Activated gamma-delta T cell (primary cell): ENCODE results near the gene FBXL5.

Experiments
- DNase-seq: peaks from one replicate; lab custom pipeline; 2025; lab: John Stamatoyannopoulos, UW

The FBXL5 gene

GRCh38 chr4:15677507-15677988 is 22.4 kb upstream of the FBXL5 start:
- DNase-seq = no peak

- no peak for DNase-seq
Measured at GRCh38 chr4:15676899-15677298, 21.7 kb upstream of the FBXL5 start.

GRCh38 chr4:15676039-15676438 is 20.9 kb upstream of the FBXL5 start:
- no peak for DNase-seq

- no peak for DNase-seq
Measured at GRCh38 chr4:15675356-15675755, 20.2 kb upstream of the FBXL5 start.

- no peak for DNase-seq
Measured at GRCh38 chr4:15674926-15675325, 19.8 kb upstream of the FBXL5 start.

GRCh38 chr4:15674046-15674445 is 18.9 kb upstream of the FBXL5 start:
- no peak for DNase-seq

GRCh38 chr4:15673337-15673736 is 18.2 kb upstream of the FBXL5 start:
- no peak for DNase-seq

- DNase-seq = no peak
Measured at GRCh38 chr4:15672101-15672500, 16.9 kb upstream of the FBXL5 start.

GRCh38 chr4:15670576-15670975 is 15.4 kb upstream of the FBXL5 start:
- DNase-seq = no peak

- DNase-seq = no peak
Measured at GRCh38 chr4:15668566-15669435, 13.6 kb upstream of the FBXL5 start.

GRCh38 chr4:15667006-15667405 is 11.8 kb upstream of the FBXL5 start:
- no peak for DNase-seq

- no peak for DNase-seq
Measured at GRCh38 chr4:15665753-15666365, 10.7 kb upstream of the FBXL5 start.

- DNase-seq = no peak
Measured at GRCh38 chr4:15659768-15660570, 4.8 kb upstream of the FBXL5 start.

GRCh38 chr4:15658781-15659180 is 3.6 kb upstream of the FBXL5 start:
- DNase-seq = no peak

- DNase-seq = no peak
Measured at GRCh38 chr4:15658136-15658770, 3.1 kb upstream of the FBXL5 start.

- DNase-seq = no peak
Measured at GRCh38 chr4:15657366-15657765, 2.2 kb upstream of the FBXL5 start.

- no peak for DNase-seq
Measured at GRCh38 chr4:15656038-15656470, 897 bp upstream of the FBXL5 start.

GRCh38 chr4:15654593-15655222 is 449 bp downstream of the FBXL5 start:
- DNase-seq = no peak

- no peak for DNase-seq
Measured at GRCh38 chr4:15653864-15654592, 1.1 kb downstream of the FBXL5 start.

GRCh38 chr4:15653420-15653819 is 1.7 kb downstream of the FBXL5 start:
- no peak for DNase-seq

GRCh38 chr4:15652841-15653240 is 2.3 kb downstream of the FBXL5 start:
- no peak for DNase-seq
